Effector memory CD4-positive, alpha-beta T cell (primary cell): ENCODE results near the gene TBC1D17.

Experiments
- DNase-seq, 3 donors: peaks; one replicate each; pipeline ENCODE4 v3.0.0-alpha.2; 2020
- H3K27ac ChIP-seq: 2 replicates; pipeline ENCODE4 v1.7.0; 2013; ENCODE audit warnings: mild to moderate bottlenecking, low read length, moderate library complexity; ENCODE audit not compliant: insufficient read depth, poor library complexity, severe bottlenecking
- H3K27me3 ChIP-seq: replicated peaks from 2 replicates; pipeline ENCODE4 v1.7.0; 2013; ENCODE audit warnings: mild to moderate bottlenecking, low read length; ENCODE audit not compliant: insufficient read depth, control insufficient read depth, poor library complexity, severe bottlenecking
- H3K36me3 ChIP-seq: 2 replicates; pipeline ENCODE4 v1.7.0; 2013; ENCODE audit warnings: mild to moderate bottlenecking, low read length, moderate library complexity; ENCODE audit not compliant: control insufficient read depth, insufficient read depth
- H3K4me1 ChIP-seq: 2 replicates; pipeline ENCODE4 v1.7.0; 2013; ENCODE audit warnings: low read length, mild to moderate bottlenecking; ENCODE audit not compliant: control insufficient read depth, insufficient read depth, poor library complexity, severe bottlenecking
- H3K4me3 ChIP-seq: 2 replicates; pipeline ENCODE4 v1.7.0; 2013; ENCODE audit warnings: low read length, low read depth, mild to moderate bottlenecking; ENCODE audit not compliant: insufficient read depth, poor library complexity, severe bottlenecking
- H3K9me3 ChIP-seq: 2 replicates; pipeline ENCODE4 v1.7.0; 2013; ENCODE audit warnings: mild to moderate bottlenecking, low read length, moderate library complexity; ENCODE audit not compliant: control insufficient read depth

The TBC1D17 gene

GRCh38 chr19:49837425-49837824, 40.1 kb upstream of the TBC1D17 start:
- Histone ChIP-seq H3K4me1 (no peaks in the 10 kb centered on the region), H3K36me3 (peaks cover 57% of the 10 kb centered on the region), H3K4me3 (no peak overlapping the region), H3K27me3 (no peaks in the 10 kb centered on the region), H3K27ac (no peak overlapping the region), H3K9me3 (no peaks in the 10 kb centered on the region)
- no peak for DNase-seq

- Histone ChIP-seq H3K27ac (no peak overlapping the region), H3K36me3 (peaks cover 43% of the 10 kb centered on the region), H3K9me3 (no peaks in the 10 kb centered on the region), H3K27me3 (no peaks in the 10 kb centered on the region), H3K4me3 (no peak overlapping the region), H3K4me1 (no peaks in the 10 kb centered on the region)
- no peak for DNase-seq
These were observed 38.5 kb upstream of the TBC1D17 start for GRCh38 chr19:49838885-49839588.

GRCh38 chr19:49839713-49840112, 37.8 kb upstream of the TBC1D17 start:
- Histone ChIP-seq H3K4me3 (no peak overlapping the region), H3K9me3 (no peaks in the 10 kb centered on the region), H3K27me3 (no peaks in the 10 kb centered on the region), H3K4me1 (no peaks in the 10 kb centered on the region), H3K36me3 (peaks cover 36% of the 10 kb centered on the region), H3K27ac (no peak overlapping the region)
- DNase-seq: no peak

GRCh38 chr19:49840321-49840720, 37.2 kb upstream of the TBC1D17 start:
- Histone ChIP-seq H3K4me1 (no peaks in the 10 kb centered on the region), H3K36me3 (peaks cover 30% of the 10 kb centered on the region), H3K27me3 (no peaks in the 10 kb centered on the region), H3K27ac (no peak overlapping the region), H3K4me3 (no peak overlapping the region), H3K9me3 (no peaks in the 10 kb centered on the region)
- DNase-seq: no peak

GRCh38 chr19:49840736-49841249, 36.7 kb upstream of the TBC1D17 start:
- no peaks in the 10 kb centered on the region for H3K27me3 ChIP-seq
- H3K36me3 ChIP-seq: peaks cover 26% of the 10 kb centered on the region
- no peaks in the 10 kb centered on the region for H3K4me1 ChIP-seq
- H3K27ac ChIP-seq: no peak overlapping the region
- no peak for DNase-seq
- no peak overlapping the region for H3K4me3 ChIP-seq
- H3K9me3 ChIP-seq: no peaks in the 10 kb centered on the region

GRCh38 chr19:49843265-49843664, 34.2 kb upstream of the TBC1D17 start:
- H3K9me3 ChIP-seq: no peaks in the 10 kb centered on the region
- H3K27me3 ChIP-seq: no peaks in the 10 kb centered on the region
- H3K27ac ChIP-seq: no peak overlapping the region
- no peak for DNase-seq
- H3K4me3 ChIP-seq: no peak overlapping the region
- H3K4me1 ChIP-seq: no peaks in the 10 kb centered on the region
- H3K36me3 ChIP-seq: peaks cover 4% of the 10 kb centered on the region

GRCh38 chr19:49844138-49845095, 33.1 kb upstream of the TBC1D17 start:
- Histone ChIP-seq H3K36me3 (no peaks in the 10 kb centered on the region), H3K27me3 (no peaks in the 10 kb centered on the region), H3K9me3 (no peaks in the 10 kb centered on the region), H3K4me1 (no peaks in the 10 kb centered on the region), H3K27ac (no peak overlapping the region), H3K4me3 (no peak overlapping the region)
- DNase-seq: no peak

- no peaks in the 10 kb centered on the region for H3K36me3 ChIP-seq
- no peak for DNase-seq
- H3K4me3 ChIP-seq: no peak overlapping the region
- H3K9me3 ChIP-seq: no peaks in the 10 kb centered on the region
- no peaks in the 10 kb centered on the region for H3K4me1 ChIP-seq
- no peak overlapping the region for H3K27ac ChIP-seq
- H3K27me3 ChIP-seq: no peaks in the 10 kb centered on the region
These were observed 32.1 kb upstream of the TBC1D17 start for GRCh38 chr19:49845414-49845813.

GRCh38 chr19:49846408-49846807, 31.1 kb upstream of the TBC1D17 start:
- Histone ChIP-seq H3K27ac (no peak overlapping the region), H3K36me3 (no peaks in the 10 kb centered on the region), H3K9me3 (no peaks in the 10 kb centered on the region), H3K4me1 (no peaks in the 10 kb centered on the region), H3K4me3 (no peak overlapping the region), H3K27me3 (no peaks in the 10 kb centered on the region)
- no peak for DNase-seq
